HL-60 (cell line): ENCODE results near the gene IL25.

ENCODE experiments used
- GABPA ChIP-seq: IDR thresholded peaks from 2 replicates; pipeline ENCODE4 v1.6.1; 2012; ENCODE audit warnings: low read depth
- POLR2AphosphoS5 ChIP-seq: IDR thresholded peaks from 2 replicates; pipeline ENCODE4 v1.6.1; 2012; ENCODE audit warnings: low read depth
- SPI1 ChIP-seq: IDR thresholded peaks from 2 replicates; pipeline ENCODE4 v1.6.1; 2012; ENCODE audit warnings: low read depth, mild to moderate bottlenecking, borderline replicate concordance
- TF ChIP-seq, protein P1 (sequence below): IDR thresholded peaks from one replicate; pipeline ENCODE4 v1.5.1; 2011; ENCODE audit warnings: low read length, control low read depth, inconsistent platforms; ENCODE audit not compliant: insufficient read depth
- TF ChIP-seq, protein P2 (sequence below): IDR thresholded peaks from 2 replicates; pipeline ENCODE4 v1.6.1; 2012; ENCODE audit warnings: low read depth; ENCODE audit not compliant: insufficient replicate concordance

DNA sequence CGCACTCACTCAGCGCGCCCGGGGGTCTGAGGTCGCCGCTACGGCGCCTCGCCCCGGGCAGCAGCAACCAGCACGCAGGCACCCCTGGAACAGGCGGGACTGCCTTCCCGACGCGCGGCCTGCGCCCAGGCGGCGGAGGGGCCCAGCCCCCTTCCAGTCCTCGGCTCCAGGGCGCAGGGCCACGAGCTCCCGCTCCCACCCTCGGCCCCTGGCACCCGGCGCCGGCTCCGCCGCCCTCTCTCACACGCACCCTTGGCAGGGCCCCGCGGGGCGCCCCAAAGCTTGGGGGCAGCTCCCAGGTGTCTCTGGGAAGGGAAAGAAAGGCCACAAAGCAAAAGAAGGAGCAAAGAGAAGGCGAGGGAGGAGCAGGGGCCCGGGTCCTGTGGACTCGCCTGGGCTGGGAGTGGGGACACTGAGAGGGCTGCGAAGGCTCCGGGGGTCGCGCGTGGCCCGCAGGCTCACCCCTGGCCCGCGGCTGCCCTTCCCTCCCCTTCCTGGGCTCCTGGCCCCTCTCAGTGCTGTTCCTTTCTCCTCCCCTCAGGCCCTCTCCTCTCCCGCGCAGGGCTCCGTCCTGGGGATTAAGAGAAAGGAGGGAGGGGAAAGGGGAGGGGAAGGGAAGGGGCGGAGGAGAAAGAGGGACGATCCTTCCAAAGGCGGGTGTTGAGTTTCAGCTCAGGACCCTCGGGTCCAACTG is 6.7 kb upstream of the IL25 start:
- TF ChIP-seq POLR2AphosphoS5 (no peak), GABPA (no peak), SPI1 (no peak)
- TF ChIP-seq, protein P1, sequence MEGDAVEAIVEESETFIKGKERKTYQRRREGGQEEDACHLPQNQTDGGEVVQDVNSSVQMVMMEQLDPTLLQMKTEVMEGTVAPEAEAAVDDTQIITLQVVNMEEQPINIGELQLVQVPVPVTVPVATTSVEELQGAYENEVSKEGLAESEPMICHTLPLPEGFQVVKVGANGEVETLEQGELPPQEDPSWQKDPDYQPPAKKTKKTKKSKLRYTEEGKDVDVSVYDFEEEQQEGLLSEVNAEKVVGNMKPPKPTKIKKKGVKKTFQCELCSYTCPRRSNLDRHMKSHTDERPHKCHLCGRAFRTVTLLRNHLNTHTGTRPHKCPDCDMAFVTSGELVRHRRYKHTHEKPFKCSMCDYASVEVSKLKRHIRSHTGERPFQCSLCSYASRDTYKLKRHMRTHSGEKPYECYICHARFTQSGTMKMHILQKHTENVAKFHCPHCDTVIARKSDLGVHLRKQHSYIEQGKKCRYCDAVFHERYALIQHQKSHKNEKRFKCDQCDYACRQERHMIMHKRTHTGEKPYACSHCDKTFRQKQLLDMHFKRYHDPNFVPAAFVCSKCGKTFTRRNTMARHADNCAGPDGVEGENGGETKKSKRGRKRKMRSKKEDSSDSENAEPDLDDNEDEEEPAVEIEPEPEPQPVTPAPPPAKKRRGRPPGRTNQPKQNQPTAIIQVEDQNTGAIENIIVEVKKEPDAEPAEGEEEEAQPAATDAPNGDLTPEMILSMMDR, result no peak
- TF ChIP-seq, protein P2, sequence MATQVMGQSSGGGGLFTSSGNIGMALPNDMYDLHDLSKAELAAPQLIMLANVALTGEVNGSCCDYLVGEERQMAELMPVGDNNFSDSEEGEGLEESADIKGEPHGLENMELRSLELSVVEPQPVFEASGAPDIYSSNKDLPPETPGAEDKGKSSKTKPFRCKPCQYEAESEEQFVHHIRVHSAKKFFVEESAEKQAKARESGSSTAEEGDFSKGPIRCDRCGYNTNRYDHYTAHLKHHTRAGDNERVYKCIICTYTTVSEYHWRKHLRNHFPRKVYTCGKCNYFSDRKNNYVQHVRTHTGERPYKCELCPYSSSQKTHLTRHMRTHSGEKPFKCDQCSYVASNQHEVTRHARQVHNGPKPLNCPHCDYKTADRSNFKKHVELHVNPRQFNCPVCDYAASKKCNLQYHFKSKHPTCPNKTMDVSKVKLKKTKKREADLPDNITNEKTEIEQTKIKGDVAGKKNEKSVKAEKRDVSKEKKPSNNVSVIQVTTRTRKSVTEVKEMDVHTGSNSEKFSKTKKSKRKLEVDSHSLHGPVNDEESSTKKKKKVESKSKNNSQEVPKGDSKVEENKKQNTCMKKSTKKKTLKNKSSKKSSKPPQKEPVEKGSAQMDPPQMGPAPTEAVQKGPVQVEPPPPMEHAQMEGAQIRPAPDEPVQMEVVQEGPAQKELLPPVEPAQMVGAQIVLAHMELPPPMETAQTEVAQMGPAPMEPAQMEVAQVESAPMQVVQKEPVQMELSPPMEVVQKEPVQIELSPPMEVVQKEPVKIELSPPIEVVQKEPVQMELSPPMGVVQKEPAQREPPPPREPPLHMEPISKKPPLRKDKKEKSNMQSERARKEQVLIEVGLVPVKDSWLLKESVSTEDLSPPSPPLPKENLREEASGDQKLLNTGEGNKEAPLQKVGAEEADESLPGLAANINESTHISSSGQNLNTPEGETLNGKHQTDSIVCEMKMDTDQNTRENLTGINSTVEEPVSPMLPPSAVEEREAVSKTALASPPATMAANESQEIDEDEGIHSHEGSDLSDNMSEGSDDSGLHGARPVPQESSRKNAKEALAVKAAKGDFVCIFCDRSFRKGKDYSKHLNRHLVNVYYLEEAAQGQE, result no peak
